OCI-LY3 (cell line): Measurements from ENCODE around the gene DRD3.
A peak's percentile ranks its signal among the peaks of the same experiment; 100 is the strongest.

Experiments
- H2AFZ ChIP-seq: fragments of 200-600, 300-600 bp; shearing (Covaris generic); 2 replicates; pipeline ENCODE4 v1.6.0; 2014; ENCODE audit warnings: antibody characterized with exemption, low read depth, low read length
- H3K27ac ChIP-seq: fragments of 200-600, 300-600 bp; sonication (generic); 2 replicates; pipeline ENCODE4 v1.5.1; 2014; ENCODE audit warnings: mild to moderate bottlenecking, low read length, moderate library complexity, mixed read lengths
- H3K27me3 ChIP-seq: fragments of 200-600, 300-600 bp; sonication (generic); 2 replicates; pipeline ENCODE4 v1.6.1; 2014; ENCODE audit warnings: low read depth, low read length, mixed read lengths
- H3K36me3 ChIP-seq: fragments of 200-600, 300-600 bp; sonication (generic); replicated peaks from 2 replicates; pipeline ENCODE3; 2014; ENCODE audit warnings: low read depth, low read length, mixed read lengths
- H3K4me1 ChIP-seq: fragments of 300-600, 200-600 bp; sonication (generic); 2 replicates; pipeline ENCODE4 v1.6.1; 2014; ENCODE audit warnings: low read length, mixed read lengths
- H3K4me2 ChIP-seq: fragments of 200-600, 300-600 bp; sonication (generic); 2 replicates; pipeline ENCODE4 v1.6.1; 2014; ENCODE audit warnings: low read length, mixed read lengths
- H3K4me3 ChIP-seq: fragments of 300-600, 200-600 bp; sonication (generic); 2 replicates; pipeline ENCODE4 v1.5.1; 2014; ENCODE audit warnings: antibody characterized with exemption, mild to moderate bottlenecking, low read length, moderate library complexity
- H3K79me2 ChIP-seq: fragments of 300-600, 200-600 bp; shearing (Covaris generic); 2 replicates; pipeline ENCODE4 v1.6.1; 2014; ENCODE audit warnings: mild to moderate bottlenecking, low read length, mixed read lengths
- H3K9ac ChIP-seq: fragments of 300-600, 200-600 bp; shearing (Covaris generic); 2 replicates; pipeline ENCODE4 v1.6.0; 2014; ENCODE audit warnings: mild to moderate bottlenecking, low read length, moderate library complexity
- H3K9me3 ChIP-seq: fragments of 200-600, 300-600 bp; shearing (Covaris generic); 2 replicates; pipeline ENCODE4 v1.6.1; 2014; ENCODE audit warnings: low read length, mixed read lengths; ENCODE audit not compliant: insufficient read depth
- H4K20me1 ChIP-seq: fragments of 200-600, 300-600 bp; sonication (generic); 2 replicates; pipeline ENCODE4 v1.6.1; 2016; ENCODE audit warnings: low read length, mixed read lengths; ENCODE audit not compliant: insufficient read depth
- CTCF ChIP-seq: fragments of 200-600, 300-600 bp; sonication (generic); IDR thresholded peaks from 2 replicates; pipeline ENCODE4 v1.5.1; 2014; ENCODE audit warnings: antibody characterized with exemption, low read length, low read depth
- EZH2phosphoT487 ChIP-seq: fragments of 200-600 bp; shearing (Covaris generic); IDR thresholded peaks from 2 replicates; pipeline ENCODE4 v1.6.1; 2018; ENCODE audit warnings: antibody characterized with exemption, mixed run types, low read depth

The DRD3 gene

GRCh38 chr3:114178770-114179368 is at the start of gene DRD3:
Gene DRD3 (minus strand): TSS chr3:114179052. CDS start chr3:114171992, 7,060 bp downstream.
- Histone ChIP-seq H3K9me3 (no peaks in the 10 kb centered on the region; the same call in 1 of the 2 replicates), H3K4me2 (peak within 1 kb of the TSS; percentile 23; the same call in 1 of the 2 replicates), H3K9ac (no peak within 1 kb of the TSS), H3K4me1 (peaks cover 2% of the 10 kb centered on the region; the same call in 1 of the 2 replicates), H2AFZ (no peak within 1 kb of the TSS), H3K27ac (no peak within 1 kb of the TSS), H3K79me2 (no peaks in the 10 kb centered on the region), H3K36me3 (no peaks in the 10 kb centered on the region), H4K20me1 (no peaks in the 10 kb centered on the region), H3K27me3 (peaks cover 16% of the 10 kb centered on the region; the same call in 1 of the 2 replicates), H3K4me3 (no peak within 1 kb of the TSS)
- TF ChIP-seq EZH2phosphoT487 (no peak), CTCF (no peak)

DNA sequence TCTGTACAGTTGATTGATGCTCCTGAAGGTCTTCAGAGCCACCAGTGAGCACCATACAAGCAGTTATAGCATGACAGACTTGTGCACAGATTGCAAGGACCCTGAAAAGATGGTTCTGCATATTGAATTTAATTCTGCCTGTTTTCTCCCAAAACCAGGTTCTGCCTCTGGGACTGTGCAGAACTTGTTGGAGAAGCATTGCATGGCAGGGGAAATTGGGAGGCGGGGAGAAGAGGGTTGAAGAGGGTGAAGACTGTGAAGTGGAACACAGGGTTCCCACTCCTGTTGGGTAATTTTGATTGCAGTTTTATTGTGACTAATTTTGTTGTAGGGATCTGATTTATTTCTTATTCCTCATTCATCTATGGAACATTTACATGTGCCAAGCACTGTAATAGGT is 48.2 kb upstream of the DRD3 start:
- H3K4me3 ChIP-seq, result no peak overlapping the region
- TF ChIP-seq CTCF (no peak), EZH2phosphoT487 (no peak)
- H3K4me1 ChIP-seq, result peaks cover 38% of the 10 kb centered on the region
- H3K27me3 ChIP-seq, result no peaks in the 10 kb centered on the region
- H3K36me3 ChIP-seq, result peaks cover 34% of the 10 kb centered on the region
- H4K20me1 ChIP-seq, result no peaks in the 10 kb centered on the region
- H3K27ac ChIP-seq, result no peak overlapping the region
- H3K4me2 ChIP-seq, result no peak overlapping the region
- H3K9me3 ChIP-seq, result peaks cover 21% of the 10 kb centered on the region
- H3K9ac ChIP-seq, result no peak overlapping the region
- no peak overlapping the region for H2AFZ ChIP-seq
- H3K79me2 ChIP-seq, result no peaks in the 10 kb centered on the region

DNA sequence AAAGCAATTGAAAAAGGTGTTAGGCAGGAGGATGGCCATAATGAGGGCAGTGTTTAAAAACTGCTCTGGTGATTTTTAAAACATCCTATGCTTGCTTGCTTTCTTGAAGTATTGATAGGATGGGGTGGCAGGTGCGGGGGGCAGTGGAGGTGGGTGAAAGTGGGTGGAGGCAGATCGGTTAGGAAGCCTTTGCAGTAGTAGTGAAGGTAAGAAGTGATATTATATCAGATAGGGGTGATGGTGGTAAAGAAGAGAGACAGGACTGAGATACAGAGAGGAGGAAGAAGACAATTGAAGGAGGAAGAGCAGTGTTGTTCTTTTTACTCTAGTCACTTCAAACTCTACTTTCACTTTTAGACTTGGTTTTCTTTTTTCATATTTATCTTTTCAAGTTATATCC is 47.5 kb upstream of the DRD3 start:
- H3K36me3 ChIP-seq, result peaks cover 34% of the 10 kb centered on the region
- no peak overlapping the region for H3K27ac ChIP-seq
- H3K9ac ChIP-seq, result no peak overlapping the region
- H3K27me3 ChIP-seq, result no peaks in the 10 kb centered on the region
- H2AFZ ChIP-seq, result no peak overlapping the region
- no peaks in the 10 kb centered on the region for H4K20me1 ChIP-seq
- no peaks in the 10 kb centered on the region for H3K79me2 ChIP-seq
- peak overlapping the region; percentile 27 for H3K4me2 ChIP-seq
- peaks cover 46% of the 10 kb centered on the region for H3K4me1 ChIP-seq
- H3K4me3 ChIP-seq, result no peak overlapping the region
- H3K9me3 ChIP-seq, result peaks cover 21% of the 10 kb centered on the region
- no peak for TF ChIP-seq CTCF
- TF ChIP-seq EZH2phosphoT487, result no peak

DNA sequence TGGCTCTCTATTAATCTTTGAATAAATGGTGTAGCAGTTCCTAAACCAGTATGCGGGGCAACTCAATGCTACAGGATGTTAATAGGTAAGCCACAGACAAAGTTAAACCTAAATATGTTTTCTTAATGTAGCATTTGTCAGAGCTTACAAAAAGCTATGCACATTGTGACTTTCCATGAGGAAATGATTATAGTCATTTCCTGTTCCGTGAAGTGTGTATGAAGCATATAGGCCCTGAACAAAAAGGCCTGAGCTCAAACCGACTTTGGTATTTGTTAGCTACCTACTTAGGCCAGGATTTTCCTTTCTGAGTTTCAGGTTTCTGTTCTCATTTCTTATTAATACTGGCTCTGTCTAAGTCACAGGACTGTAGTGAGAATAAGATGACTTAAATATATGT is 44.3 kb upstream of the DRD3 start:
- peaks cover 38% of the 10 kb centered on the region for H3K36me3 ChIP-seq
- H3K4me1 ChIP-seq, result peaks cover 73% of the 10 kb centered on the region
- H3K27me3 ChIP-seq, result no peaks in the 10 kb centered on the region
- H3K9me3 ChIP-seq, result peaks cover 21% of the 10 kb centered on the region
- no peak overlapping the region for H2AFZ ChIP-seq
- no peaks in the 10 kb centered on the region for H4K20me1 ChIP-seq
- H3K9ac ChIP-seq, result peak overlapping the region; percentile 39; the same call in 1 of the 2 replicates
- TF ChIP-seq CTCF (no peak), EZH2phosphoT487 (no peak)
- no peaks in the 10 kb centered on the region for H3K79me2 ChIP-seq
- peak overlapping the region; percentile 56 for H3K4me2 ChIP-seq
- H3K27ac ChIP-seq, result peak overlapping the region; percentile 90
- peak overlapping the region; percentile 32; the same call in 1 of the 2 replicates for H3K4me3 ChIP-seq
